ENCODE data around the gene CASTOR1.

- TF ChIP-seq CTCF (IDR thresholded peaks at IDR 0.05; ENCODE audit: low read depth, low read length): no peak
- TF ChIP-seq EZH2phosphoT487 (IDR thresholded peaks at IDR 0.05; ENCODE audit: low read depth): no peak
Measured at GRCh38 chr22:30247561-30247960, 41.7 kb downstream of the CASTOR1 start.
